ENCODE data around the gene DISC1.
"Not testable (repeated sequence)": the region's sequence is repeated elsewhere in the genome, so short reads cannot be mapped to it uniquely, and the experiment has no call there.

DISC1 gene

GRCh38 chr1:231699784-231700183 lies 73.2 kb downstream of the DISC1 start:
- DNase-seq (ENCODE audit: low read depth): no peak

GRCh38 chr1:231701306-231701705 lies 74.7 kb downstream of the DISC1 start:
- DNase-seq (ENCODE audit: low read depth): no peak

- DNase-seq (ENCODE audit: low read depth): no peak
These were observed 75.7 kb downstream of the DISC1 start for GRCh38 chr1:231702331-231702730.

- no peak for DNase-seq (ENCODE audit: low read depth)
These were observed 76.2 kb downstream of the DISC1 start for GRCh38 chr1:231702804-231703203.

- DNase-seq (ENCODE audit: low read depth): no peak
These were observed 79.5 kb downstream of the DISC1 start for GRCh38 chr1:231705806-231706760.

- DNase-seq (ENCODE audit: low read depth): no peak
These were observed 80.3 kb downstream of the DISC1 start for GRCh38 chr1:231706934-231707333.

- no peak for DNase-seq (ENCODE audit: low read depth)
These were observed 80.8 kb downstream of the DISC1 start for GRCh38 chr1:231707407-231707806.

GRCh38 chr1:231708394-231708793 lies 81.8 kb downstream of the DISC1 start:
- no peak for DNase-seq (ENCODE audit: low read depth)

GRCh38 chr1:231714440-231714839 lies 87.8 kb downstream of the DISC1 start:
- no peak for DNase-seq (ENCODE audit: low read depth)

- DNase-seq (ENCODE audit: low read depth): no peak
These were observed 89.5 kb downstream of the DISC1 start for GRCh38 chr1:231715816-231716722.

GRCh38 chr1:231716879-231717278 lies 90.3 kb downstream of the DISC1 start:
- no peak for DNase-seq (ENCODE audit: low read depth)

GRCh38 chr1:231719485-231720183 lies 93.0 kb downstream of the DISC1 start:
- no peak for DNase-seq (ENCODE audit: low read depth)

GRCh38 chr1:231720652-231721325 lies 94.2 kb downstream of the DISC1 start:
- DNase-seq (ENCODE audit: low read depth): no peak

- no peak for DNase-seq (ENCODE audit: low read depth)
These were observed 94.8 kb downstream of the DISC1 start for GRCh38 chr1:231721436-231721835.

- no peak for DNase-seq (ENCODE audit: low read depth)
These were observed 95.8 kb downstream of the DISC1 start for GRCh38 chr1:231722356-231722755.

- no peak for DNase-seq (ENCODE audit: low read depth)
These were observed 96.6 kb downstream of the DISC1 start for GRCh38 chr1:231723146-231723545.

- no peak for DNase-seq (ENCODE audit: low read depth)
These were observed 97.5 kb downstream of the DISC1 start for GRCh38 chr1:231724041-231724440.

- no peak for DNase-seq (ENCODE audit: low read depth)
These were observed 98.5 kb downstream of the DISC1 start for GRCh38 chr1:231724876-231725647.

GRCh38 chr1:231727171-231727570 lies 100.6 kb downstream of the DISC1 start:
- DNase-seq (ENCODE audit: low read depth): no peak

GRCh38 chr1:231728987-231729386 lies 102.4 kb downstream of the DISC1 start:
- not testable (repeated sequence) for DNase-seq (ENCODE audit: low read depth)

GRCh38 chr1:231729544-231729943 lies 103.0 kb downstream of the DISC1 start:
- no peak for DNase-seq (ENCODE audit: low read depth)
